ENCODE measurements around the gene KIAA0586. TPM values are rescaled to one million over a fixed set of nuclear protein-coding genes. Genes with fewer than 3 reads are reported as not detected.

Gene KIAA0586
- total RNA-seq (2022; extraction: Qiagen RNA extraction) = 7.0 to 11.0 TPM (median 8.0 TPM) in 5 replicates

DNA sequence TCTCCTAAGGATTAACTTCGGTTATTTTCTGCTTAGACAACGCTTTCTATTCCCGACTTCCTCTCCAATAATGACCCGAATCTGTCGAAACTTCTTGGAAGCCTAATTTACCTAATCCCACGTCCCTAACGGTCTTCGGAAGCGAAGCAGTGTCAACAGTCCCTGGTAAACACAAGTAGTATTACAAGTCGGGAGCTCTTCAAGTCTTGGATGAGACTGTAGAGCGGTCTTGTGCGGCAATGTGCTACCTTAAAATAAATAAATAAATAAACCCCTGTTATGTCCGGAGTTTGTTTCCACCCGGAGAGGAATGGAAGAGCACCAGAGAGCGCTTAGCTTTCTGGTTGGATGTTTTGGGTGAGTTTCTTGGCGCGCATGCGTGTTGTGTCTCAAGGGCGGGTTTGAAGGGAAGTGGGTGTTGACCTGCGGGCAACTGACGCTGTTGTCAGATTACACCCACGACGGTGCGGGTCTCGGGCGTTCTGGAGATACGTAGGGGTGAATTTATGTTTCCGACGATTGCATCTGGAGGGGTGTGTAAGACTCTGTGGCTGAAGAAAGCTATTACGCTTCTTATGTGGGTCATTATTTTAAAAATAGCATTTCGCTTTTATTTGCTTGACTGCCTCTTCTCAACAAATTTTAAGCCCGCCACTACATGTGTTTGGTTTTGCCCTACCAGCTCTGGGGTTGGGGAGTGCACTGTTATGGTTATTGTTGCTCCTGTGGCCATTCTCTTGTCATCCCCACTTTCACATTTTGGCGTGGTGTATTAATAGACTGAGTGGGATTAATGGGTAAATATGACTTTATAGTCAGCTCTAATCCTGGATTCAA lies at the start of gene KIAA0586, which contains the start of gene TIMM9:
Gene KIAA0586, plus strand, starts transcription at position 439 of the 837 bp plus-strand sequence. CDS start 546 bp downstream, outside the sequence.
Gene TIMM9, minus strand, starts transcription at position 251 of the 837 bp plus-strand sequence. CDS start 15,586 bp downstream, outside the sequence.

DNA sequence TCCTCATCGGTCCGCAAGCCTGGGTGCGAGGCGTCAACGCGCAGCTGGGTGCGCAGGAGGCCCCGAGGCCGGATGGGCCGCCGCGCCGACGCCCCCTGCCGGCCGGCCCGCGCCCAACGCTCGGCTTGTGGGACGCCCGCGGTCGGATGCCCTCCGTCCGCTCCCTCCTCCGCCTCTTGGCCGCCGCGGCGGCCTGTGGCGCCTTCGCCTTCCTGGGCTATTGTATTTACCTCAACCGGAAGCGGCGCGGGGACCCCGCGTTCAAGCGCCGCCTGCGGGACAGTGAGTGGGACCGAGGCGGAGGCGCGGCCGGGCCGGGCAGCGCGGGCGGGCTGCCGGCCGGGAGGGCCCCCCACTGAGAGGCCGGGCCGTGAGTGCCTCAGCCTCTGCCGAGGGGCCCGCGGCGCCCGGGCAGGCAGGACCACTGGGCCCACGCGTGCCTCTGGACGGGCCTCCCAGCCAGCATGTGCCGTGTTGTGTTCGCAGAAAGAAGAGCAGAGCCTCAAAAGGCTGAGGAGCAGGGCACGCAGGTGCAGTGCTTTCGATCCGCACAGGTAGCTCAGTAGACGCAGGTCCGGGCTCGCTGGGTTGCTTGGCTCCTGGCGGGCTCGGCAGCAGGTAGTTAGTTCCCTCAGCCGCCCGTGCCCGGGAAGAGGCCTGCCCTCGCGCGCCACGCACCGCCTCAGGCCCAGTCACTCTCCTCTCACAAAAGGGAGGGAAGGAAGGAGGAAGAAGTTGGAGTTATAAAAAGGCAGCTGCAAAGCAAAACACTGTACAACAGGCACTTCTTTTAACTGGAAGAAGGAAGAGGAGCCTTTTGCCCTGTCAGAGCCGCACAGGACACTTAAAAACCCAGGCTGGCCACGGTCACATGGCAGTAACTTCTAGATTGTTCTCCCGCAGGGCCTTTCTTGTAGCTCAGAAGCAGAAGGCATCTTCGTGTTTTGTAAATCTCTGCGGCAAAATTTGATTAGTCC lies 31.4 kb upstream of the KIAA0586 start, which contains the start of gene TOMM20L:
Gene TOMM20L, plus strand, starts transcription at position 119 of the 977 bp plus-strand sequence. Its CDS starts 28 bp downstream, at position 147.

Other genes with a start within 250 kb of the KIAA0586 start
- gene ACTR10, start 227.6 kb upstream of the KIAA0586 start, total RNA-seq (2022; extraction: Qiagen RNA extraction) = 42.4 to 52.1 TPM (median 45.1 TPM) in 5 replicates
- 176 to 266 TPM (median 188 TPM) in 5 replicates for gene PSMA3, start 182.9 kb upstream of the KIAA0586 start, total RNA-seq (2022; extraction: Qiagen RNA extraction)
- 4.1 to 5.5 TPM (median 5.2 TPM) in 5 replicates for gene ARID4A, start 129.2 kb upstream of the KIAA0586 start, total RNA-seq (2022; extraction: Qiagen RNA extraction)
- not detected in 5 replicates for gene TOMM20L, start 31.8 kb upstream of the KIAA0586 start, total RNA-seq (2022; extraction: Qiagen RNA extraction)
- gene TIMM9, start 188 bp upstream of the KIAA0586 start, total RNA-seq (2022; extraction: Qiagen RNA extraction) = 62.1 to 82.3 TPM (median 71.7 TPM) in 5 replicates
- gene DACT1, start 210.2 kb downstream of the KIAA0586 start, total RNA-seq (2022; extraction: Qiagen RNA extraction) = 0.31 to 0.65 TPM (median 0.61 TPM) in 5 replicates

All from A549 treated with Mapracorat at 1 μM for 4 hours (cell line).